Activated gamma-delta T cell treated with Interleukin-2 at 50 U/mL for 16 hours (primary cell): ENCODE measurements around the gene ST3GAL4.

Experiments
- DNase-seq: peaks from one replicate; pipeline ENCODE4 v3.0.0-alpha.2; 2020

Gene ST3GAL4

DNA sequence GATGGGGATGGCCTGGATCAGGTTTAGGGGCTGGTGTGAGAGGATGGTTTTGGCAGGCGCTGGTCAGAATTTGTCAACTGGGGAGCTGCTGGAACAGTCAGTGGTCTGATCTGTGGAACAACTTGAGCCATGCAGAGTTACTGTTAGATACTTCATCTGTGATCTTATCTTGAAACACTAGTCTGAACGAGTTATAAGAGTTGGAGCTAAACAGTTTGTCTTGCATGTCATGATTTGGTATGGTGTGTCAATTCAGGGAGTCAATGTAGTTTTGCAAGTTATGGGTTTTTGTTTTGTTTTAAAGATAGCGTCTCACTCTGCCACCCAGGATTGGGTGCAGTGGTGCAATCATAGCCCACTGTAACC is 54.1 kb downstream of the ST3GAL4 start:
- DNase-seq, result no peak

DNA sequence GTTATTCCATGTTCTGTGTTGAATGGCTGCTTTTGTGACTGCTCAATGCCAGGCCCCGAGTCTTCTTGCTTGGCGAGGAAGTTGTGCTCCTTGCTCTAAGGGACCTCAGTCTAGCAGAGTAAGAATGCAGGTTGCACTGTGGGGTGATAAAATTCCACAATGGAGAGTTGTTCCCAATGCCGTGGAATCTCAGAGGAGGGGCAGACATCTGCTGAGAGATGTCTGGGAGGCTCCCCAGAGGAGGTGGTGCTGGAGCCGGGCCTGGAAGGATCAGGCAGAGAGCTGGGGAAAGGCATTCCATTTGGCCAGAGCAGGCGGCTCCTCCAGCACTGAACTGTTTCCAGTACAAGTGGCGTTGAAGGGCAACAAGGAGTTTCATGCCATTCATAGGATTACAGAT is 55.2 kb downstream of the ST3GAL4 start:
- no peak for DNase-seq

DNA sequence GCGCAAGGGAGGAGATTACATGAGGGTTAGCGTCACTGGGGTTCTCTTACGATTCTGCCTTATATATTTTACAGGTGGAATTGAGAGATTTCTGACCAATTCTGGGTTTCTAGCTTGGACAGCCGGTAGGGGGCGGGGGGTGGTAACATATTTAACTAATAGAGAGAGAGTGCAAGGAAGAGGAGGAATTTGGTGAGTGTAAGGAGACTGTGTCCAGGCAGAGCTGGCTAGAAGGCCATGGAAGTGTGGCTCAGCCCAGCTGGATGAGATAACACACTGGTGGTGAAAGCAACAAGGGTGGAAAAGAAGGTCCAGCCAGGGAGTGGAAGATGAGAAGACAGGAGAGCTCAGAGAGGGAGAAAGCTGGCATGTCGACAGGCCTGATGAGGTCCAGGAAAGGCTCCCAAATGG is 56.5 kb downstream of the ST3GAL4 start:
- DNase-seq, result no peak

DNA sequence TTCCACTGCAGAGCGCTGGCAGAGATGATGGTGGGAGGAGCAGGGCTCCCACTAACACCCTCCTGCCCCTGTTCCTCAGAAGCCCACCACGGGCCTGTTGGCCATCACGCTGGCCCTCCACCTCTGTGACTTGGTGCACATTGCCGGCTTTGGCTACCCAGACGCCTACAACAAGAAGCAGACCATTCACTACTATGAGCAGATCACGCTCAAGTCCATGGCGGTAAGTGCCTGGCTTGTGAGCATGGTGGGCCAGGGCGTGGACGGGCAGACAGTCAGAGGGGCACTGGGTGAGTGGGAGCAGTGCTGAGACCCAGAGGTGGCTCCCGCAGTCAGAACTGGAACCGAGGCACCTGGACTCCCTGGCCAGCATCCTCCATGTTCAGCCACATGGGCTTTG is 57.9 kb downstream of the ST3GAL4 start:
- DNase-seq, result no peak

DNA sequence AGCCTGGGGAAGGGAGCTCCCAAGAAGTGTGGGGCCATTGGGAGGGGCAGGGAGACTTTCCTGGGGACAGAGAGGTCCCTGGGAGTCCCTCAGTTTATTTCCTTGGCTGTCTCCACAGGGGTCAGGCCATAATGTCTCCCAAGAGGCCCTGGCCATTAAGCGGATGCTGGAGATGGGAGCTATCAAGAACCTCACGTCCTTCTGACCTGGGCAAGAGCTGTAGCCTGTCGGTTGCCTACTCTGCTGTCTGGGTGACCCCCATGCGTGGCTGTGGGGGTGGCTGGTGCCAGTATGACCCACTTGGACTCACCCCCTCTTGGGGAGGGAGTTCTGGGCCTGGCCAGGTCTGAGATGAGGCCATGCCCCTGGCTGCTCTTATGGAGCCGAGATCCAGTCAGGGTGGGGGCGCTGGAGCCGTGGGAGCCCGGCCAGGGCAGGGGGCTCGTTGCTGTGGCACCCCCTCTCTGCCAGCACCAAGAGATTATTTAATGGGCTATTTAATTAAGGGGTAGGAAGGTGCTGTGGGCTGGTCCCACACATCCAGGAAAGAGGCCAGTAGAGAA is 58.4 kb downstream of the ST3GAL4 start:
- no peak for DNase-seq

DNA sequence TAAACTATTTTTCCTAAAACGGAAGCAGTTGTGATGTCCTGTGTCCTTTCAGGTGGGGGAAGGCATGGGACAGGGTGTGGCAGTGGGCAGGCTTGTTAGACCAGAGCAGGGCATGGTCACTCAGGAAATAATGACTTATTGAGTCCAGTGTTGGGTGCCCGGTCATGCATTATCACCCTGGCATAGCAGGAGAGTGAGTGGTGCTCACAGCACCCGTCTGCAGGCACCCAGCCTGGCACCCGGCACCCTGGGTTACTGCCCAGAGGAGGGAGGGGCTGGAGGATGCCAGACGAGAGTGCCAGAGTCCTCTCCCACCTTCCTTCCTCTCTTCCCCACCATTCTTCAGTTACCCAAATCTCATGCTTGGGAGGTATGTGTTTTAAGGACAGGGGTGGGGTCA is 59.1 kb downstream of the ST3GAL4 start:
- DNase-seq, result no peak

DNA sequence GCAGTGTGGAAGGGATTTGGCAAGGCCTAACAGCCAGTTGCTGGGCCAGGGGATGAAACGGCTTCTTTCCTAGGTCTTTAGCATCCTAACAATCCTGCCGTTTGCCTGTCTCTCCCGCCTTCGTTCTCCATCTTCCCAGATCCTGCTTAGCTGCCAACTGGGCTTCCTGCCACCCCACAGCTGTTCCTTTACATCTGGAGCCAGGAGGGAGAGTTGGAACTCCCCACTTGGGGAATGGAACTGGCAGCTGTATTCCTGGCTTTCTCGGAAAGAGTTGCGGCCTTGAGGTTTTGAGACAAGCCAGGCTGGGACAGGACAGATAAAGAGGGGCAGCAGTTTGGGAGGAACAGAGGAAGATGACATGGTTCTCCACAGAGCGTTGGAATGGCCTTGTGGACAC is 59.6 kb downstream of the ST3GAL4 start:
- no peak for DNase-seq

DNA sequence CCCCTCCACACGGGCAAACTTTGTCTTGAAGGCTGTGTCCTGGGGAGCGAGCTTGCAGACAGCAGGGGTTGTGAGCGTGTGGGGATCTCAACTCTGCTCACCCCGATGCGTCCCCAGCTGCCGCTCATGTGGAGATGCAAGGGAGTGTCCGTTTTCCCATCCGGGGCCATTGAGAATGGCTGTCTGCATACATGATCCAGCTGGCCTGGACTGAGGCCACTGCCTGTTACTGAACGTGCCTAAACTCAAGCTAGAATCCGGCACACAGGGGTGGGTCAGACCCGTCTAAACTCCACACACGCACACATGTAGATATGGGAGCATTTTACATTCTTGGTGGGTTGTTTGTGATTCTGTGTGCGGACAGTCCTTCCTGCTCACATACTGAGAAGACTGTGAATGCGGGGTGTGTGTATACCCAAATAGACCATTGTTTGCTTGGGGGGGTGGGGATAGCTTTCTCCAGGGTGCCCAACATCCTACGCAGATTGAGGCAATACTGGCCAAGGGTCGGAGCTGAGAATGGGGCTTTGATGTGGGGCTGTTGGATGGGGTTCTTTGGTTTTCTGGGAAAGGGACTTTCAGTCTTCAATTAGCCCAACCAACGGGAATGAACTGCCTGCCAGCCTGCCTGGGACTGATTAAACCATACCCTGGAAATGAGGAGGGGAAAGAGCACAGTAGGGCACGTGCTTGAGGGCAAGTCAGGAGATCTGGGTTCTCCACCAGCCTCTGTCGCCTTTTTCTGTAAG is 60.4 kb downstream of the ST3GAL4 start:
- no peak for DNase-seq

DNA sequence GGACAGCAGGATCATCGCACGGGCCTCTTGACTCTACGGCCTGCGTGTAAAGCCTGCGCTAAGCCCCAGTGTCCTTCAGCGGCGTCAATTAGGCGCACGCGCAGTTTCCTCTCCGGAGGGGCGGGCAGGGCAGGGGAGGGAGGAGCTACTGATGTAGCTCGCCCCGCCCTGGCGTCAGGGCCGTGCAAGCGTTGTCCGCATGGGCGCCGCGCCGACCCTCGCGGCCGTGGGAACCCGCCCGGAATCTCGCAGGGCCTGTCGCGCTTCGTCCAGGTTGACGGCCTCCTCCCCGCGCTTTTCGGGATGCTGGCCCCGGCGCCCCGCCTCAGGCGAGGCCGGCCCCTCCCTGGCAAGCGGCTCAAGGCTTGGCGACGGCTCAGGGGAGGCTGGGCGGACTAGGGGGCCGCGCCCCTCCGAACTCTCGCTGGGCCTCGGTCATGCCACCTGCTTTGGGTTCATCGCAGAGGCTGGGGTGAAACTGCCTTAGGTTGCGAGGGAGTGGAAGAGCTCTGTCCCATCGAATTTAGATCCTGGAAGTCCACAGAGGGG is 61.1 kb downstream of the ST3GAL4 start:
- peak; percentile 63 for DNase-seq

DNA sequence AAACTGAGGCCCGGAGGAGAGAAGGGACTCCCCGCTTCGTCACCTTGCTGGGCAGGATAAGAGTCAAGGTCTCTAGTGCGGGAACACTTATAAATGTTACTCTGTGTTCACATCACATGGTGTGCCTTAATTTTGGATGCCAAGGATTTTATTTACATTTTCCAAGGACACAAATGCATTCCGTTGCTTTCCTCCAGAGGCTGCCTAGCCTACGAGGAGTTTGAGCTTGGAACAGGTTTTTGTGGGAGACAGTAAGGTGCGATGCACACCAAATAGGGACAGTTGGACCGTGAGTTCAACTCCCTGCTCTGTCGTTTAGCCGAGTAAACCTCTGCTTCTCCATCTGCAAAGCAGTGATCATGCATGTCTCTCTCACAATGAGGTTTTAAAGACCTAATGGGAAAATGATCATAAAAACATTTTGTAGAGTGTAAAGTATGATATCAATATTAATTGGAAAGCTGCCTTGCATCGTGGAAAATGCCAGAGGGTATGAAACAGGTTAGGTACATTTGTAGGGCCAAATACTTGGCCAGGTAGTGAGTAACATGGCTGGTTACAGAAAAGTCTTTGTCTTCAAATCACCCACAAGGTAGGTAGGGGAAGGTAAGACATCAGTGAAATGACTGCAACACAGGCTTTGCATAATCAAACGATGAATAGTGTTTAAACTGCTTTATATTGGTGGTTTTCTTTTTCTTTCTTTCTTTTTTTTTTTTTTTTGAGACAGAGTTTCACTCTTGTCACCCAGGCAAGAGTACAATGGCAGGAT is 61.8 kb downstream of the ST3GAL4 start:
- no peak for DNase-seq

DNA sequence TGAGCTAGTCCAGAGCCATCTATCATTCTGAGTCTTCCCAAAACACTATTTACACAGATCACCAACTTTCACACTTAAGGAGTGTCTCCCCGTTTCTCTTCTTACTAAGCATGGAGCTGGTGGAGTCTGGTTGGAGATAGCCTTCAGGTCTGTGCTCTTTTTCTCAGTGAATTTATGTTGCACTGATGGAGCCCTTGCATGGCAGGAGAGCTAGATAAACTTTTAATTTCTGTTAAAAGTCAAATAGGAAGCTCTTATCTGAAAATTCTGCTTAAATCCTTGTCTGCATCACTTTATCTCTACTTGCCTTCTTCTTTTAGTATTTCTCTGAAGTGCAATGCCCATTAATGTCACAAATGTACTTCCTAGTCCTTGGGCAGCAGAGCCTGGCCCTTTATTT is 63.4 kb downstream of the ST3GAL4 start:
- DNase-seq, result no peak

DNA sequence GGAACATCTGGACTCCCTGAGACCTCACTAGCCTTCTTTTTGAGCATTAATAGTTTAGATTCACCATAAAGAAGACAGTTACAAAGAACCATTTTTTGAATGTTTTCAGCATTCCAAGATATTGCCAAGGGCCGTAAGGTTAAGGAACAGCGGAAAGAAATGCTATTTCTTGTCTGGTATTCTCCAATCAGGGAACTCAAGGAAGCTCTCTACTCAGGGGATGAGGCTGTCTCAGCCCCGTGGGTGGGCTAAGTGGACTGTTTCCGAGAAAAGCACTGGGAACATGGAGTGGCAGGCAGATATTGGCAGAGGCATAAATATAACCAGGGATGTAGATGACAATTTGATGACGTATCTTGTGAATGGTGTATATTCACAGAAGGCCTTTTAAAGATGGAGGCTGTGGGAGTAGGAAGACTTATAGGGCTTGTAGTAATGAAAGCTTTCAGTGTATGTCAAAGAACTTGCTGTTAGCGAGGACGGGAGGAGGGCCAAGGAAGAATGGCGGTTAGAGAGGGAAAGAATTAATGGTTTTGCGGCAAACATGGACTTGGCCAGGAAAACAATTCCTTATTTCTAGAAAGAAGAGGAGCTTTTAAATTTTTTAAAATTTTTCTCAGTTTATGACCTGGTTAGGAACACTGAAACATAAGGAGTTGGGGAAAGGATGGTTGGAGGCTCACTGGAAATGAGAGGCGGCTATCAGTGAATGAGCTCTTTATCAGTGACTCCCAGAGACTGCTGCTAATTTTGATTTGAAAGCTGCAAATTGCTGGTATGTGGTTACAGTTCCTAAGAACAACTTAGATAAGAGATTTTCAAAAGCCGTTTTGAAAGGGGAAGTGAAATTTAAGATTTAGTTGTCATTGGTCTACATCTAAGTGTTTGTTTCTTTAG is 64.6 kb downstream of the ST3GAL4 start:
- DNase-seq, result no peak

DNA sequence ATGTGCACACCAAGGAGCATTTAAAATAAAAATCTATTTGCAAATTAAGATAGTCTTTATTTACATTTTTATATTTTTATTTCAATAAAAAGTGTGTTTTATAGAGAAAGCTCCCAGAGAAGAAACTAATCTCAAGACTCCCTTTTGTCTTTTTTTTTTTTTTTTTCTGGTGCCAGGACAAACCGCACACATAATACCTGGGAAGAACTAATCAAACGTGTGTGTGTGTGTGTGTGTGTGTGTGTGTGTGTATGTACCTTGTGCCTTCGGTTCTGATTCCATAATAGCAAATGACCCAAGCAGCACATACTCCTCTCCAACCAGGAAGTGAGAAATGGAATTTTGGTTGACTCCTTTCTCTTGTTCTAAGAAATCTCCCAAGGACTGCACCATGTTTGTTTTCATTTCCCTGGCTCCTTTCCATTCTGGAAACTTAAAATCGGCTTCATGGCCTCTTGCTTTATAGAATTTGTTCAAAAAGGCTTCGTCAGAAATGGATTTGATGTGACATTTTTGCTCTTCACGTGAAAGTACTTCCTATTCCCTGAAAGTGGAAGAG is 65.3 kb downstream of the ST3GAL4 start:
- DNase-seq, result no peak

DNA sequence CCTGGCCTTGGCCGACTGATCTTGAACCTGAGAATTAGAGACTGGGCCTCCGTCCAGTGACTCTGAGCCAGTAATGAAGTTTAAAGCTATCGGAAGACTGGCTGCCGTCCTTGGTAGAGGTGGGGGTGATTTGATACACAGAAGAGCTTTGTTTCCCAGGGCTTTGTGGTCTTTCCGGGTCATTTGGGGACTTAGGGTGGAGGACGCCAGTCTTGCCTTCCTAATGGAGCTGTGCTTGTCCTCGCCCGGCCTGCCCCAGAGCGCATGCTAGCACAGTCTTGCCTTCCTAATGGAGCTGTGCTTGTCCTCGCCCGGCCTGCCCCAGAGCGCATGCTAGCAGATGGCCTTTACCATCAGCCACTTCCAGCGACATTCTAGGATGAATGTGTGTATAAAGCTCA is 65.8 kb downstream of the ST3GAL4 start:
- no peak for DNase-seq

DNA sequence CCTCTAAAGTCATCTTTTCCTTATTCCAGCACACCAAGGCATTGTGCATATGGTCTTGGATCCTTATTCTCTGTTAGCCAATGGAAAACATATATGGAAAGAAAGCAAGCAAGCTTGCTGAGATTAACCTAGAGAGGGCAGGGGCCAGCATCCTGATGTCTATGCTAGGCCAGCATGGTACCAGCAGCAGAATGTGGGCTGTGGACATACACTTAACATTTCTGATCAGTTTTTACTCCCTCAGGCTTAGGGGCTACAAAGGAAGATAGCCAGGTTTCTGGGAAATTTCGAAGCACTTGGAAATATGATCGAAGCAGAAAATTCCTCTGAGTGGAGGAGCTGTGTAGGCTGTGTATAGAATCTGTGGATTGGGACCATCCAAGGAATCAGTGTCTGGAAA is 67.0 kb downstream of the ST3GAL4 start:
- DNase-seq, result no peak

DNA sequence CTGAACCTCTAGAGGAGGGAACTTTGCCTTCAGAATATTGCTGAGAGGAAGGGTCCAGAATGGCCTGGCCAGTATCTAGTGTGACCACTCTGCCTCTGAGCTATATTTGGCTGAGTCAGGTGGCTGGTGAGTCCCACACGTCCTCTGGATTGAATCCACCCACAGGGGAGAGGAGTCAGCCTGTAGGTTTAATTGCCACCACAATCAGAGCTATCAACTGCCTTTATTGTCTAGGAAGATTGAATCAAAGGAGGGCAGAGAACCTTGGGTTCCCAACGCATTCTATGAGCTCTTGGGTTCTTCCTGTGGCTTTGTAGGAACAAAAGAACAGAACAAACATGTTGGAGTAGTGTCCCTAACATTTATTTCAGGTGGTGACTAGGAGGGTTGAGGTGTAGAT is 67.7 kb downstream of the ST3GAL4 start:
- no peak for DNase-seq

DNA sequence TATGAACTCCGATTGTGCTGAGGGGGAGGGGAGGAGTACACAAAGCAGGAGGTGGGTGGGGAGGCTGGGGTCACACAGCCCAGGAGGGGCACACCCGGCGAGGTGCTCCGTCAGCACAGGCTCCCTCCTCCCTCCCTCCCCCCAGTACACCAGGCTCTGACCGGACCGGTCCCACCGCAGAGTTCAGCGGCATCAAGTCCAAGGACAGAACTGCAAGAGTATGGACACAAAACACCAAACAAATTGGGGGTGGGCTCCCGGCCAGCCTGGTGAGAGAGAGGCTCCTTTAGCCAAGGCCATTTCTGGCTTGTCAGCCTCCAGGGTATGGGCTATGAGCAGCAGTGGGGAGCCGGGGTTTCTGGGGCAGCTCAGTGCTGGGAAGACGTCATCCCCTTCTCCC is 68.3 kb downstream of the ST3GAL4 start:
- DNase-seq, result no peak

DNA sequence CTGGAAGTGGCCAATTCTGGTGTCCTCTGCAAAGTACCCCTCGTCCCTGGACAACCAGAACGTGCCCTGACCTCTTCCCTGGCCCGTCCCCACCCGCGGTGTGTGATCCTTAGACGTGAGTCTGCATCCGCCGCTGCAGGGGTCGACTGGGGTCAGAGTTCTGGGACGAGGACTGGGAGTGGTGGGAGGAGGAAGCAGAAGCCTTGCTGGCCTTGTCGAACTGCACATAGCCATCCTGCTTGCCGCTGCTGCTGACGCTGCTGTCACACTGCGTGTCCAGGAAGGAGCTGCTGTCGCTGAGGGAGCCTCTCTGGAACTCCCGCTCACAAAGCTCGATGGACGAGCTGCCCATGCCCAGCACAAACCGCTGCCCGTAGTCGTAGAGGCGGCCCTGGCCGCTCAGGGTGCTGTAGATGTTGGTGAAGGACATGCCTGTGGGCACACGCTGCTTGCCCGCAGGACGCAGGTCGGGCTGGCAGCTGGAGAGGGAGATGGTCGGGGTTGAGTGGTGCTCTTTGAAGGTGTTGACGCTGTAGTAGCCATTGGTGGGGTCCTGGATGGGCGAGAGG is 69.1 kb downstream of the ST3GAL4 start:
- DNase-seq, result no peak

DNA sequence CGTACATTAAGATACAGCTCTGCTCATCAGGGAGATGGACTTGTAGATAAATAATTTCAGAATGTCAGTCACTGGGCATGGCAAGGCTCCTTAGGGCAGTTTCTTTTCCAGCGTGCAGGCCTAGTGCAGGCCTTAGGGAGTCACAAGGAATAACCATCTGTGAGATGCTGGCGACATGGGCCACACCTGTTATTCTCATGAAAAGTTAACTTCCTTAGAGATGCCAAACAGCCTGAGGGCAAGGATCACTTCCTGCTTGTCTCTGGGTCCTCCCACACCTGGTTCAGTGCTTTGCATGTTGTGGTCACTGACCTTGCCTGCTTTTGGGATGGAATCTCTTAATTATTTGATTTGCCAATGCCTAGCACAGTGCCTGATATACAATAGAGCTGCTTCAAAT is 70.6 kb downstream of the ST3GAL4 start:
- no peak for DNase-seq

DNA sequence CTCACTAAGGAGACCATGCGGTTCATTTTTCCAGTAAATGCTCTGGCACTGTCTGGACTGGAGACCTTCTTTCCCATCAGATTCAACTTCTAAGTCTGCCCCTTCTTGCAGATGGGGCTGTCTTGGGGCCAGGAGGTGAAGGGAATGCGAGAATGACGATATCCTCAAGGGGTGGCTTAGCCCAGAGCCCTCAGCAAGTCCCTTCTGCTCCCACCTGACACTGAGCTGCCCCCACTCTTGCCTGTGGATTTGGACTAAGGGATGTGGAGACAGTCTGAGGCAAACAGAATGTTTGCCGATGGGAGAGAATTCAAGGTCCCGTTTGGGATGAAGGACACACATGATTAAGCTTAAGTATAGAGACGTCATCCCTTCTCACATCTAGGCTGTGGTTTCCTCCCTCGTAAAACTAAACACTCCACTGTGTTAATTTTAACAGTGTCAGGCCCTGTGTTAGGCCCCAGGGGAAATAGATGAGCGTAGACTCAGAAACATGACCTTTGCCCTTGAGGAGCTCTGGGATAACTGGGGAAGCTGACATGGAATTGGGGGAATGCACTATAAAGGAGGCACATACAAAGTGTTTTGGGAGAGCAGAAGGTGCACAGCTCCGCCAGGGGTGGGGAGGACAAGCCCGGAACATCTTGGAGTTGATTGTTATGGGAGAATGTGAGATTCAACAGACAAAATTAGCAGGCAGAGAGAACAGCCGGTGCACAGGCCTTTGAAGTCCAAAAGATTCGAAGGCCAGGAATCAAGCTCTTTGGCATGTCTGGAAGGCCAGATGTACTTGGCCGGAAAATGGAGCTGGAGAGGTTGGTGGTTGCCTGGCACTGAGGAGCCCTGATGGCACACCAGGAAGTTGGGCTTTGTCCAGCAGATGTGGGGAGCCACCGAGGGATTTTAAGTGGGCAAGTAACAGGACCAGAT is 71.6 kb downstream of the ST3GAL4 start:
- no peak for DNase-seq
